HG03060 (cell line): ENCODE data around the gene TIMM10.

ENCODE experiments used
- ATAC-seq: cut with Tn5 transposase; IDR thresholded peaks from one replicate; pipeline ENCODE4 v1.9.1; 2021; ENCODE audit warnings: low read depth, moderate number of reproducible peaks; ENCODE audit not compliant: unreplicated experiment

TIMM10 gene

GRCh38 chr11:57487021-57487778, 43.4 kb downstream of the TIMM10 start:
- ATAC-seq = no peak

- no peak for ATAC-seq
These were observed 45.1 kb downstream of the TIMM10 start for GRCh38 chr11:57485217-57485990.

GRCh38 chr11:57484141-57484710, 46.3 kb downstream of the TIMM10 start:
- ATAC-seq = peak; percentile 61

GRCh38 chr11:57483562-57483918, 47.0 kb downstream of the TIMM10 start:
- ATAC-seq = no peak

DNA sequence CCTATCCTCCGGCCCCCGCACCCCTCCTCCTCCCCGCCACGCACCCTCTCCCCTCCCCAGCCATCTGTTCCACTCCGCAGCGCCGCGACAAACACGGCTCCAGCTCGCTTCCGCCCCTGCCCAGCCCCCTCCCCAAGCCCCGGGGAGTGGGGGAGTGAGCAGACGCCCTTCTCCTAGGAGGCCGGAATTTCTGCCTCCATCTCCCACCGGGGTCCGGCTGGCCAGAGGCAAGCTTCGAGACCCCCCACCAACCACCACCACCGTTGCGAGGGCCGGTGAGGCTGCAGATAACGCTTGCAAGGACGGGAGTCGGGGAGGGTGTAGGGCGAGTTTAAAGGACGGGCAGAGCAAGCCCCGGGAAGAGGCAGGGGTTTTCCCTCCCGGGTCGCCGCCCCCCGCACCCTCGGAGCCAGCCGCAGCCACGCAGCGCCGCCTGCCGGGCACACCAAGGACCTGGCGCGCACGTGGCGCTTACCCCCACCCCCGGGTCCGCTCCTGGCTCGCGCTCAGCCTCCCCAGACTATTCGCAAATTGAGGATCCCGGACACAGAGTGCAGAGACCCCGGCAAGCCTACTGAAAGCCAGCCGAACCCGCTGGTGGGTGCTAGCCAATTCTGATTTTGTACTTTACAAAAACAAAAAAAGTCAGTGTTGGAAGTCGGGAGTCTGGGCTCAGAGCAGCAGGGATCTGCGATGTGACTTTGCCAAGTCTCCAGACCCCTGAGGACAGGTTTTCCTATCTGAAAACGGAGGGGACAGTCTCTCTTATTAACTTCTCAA, 47.6 kb downstream of the TIMM10 start:
- ATAC-seq = no peak

GRCh38 chr11:57481915-57482781, 48.4 kb downstream of the TIMM10 start:
- ATAC-seq = no peak

- no peak for ATAC-seq
These were observed 49.2 kb downstream of the TIMM10 start for GRCh38 chr11:57481315-57481714.

DNA sequence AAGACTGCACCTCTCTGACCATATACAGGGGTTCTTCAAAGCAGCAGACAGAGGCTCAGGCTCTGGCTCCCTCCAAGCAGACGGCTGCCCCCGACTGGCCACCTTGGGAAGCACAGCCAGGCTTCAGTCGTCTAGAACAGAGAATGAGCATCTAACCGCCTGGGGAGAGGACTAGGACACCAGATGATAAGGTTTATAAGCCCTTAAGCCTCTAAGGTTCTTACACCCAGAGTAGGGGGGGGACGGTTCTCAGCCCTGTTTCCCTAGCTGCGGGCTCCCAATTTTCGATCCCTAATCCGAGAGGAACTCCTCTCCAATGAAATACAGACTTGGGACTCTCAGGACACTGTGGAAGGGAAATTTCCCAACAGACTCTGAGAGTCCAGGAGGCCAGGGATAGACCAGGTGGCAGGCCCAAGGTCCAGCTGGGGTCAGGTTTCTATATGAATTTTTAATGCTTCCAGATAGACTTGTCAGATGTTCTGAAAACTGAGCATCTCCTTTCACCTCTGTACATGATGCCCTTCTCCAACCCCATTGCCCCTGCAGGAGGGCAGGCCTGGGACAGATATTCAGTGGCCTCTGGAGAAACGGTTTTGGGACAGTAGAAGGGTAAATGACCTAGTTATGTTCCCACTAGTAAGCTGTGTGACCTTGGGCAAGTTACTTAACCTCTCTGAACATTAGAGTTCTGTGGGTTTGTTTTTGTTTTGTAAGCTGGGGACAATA, 50.0 kb downstream of the TIMM10 start:
- ATAC-seq = no peak

GRCh38 chr11:57479911-57480310, 50.6 kb downstream of the TIMM10 start:
- no peak for ATAC-seq

DNA sequence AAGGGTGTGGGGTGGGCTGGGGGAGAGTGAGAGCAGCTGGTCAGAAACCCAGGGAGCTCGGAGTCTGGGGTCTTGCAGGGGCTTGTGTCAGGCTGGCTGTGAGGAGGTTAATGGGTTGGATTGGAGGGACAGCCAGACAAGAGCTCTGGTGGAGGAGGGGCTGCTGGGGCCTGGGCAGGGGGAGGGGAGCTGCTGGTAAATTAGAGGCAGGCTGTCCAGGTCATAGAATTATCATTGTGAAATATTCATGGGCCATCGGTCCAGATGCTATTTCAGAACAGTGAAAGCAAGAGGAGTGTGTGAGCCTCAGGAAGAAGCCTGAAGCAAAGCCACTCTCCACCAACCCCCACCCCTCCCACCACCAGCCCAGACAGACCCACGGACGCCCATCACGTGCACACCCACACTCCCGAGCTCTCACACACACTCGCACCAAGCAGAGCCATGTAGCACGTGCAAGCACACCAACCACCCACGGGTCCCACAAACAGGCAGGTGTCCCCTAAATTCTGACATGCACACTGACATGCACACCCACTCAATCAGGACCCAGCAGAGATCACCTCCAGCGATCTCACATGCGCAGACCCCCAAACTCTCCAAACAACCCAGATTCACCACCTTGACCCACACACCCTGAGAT, 51.4 kb downstream of the TIMM10 start:
- ATAC-seq = no peak
